Stimulated activated CD8-positive, alpha-beta memory T cell treated with anti-CD3 and anti-CD28 coated beads, Interleukin-15, amount 100 ng/mL, for 48 hours (primary cell): ENCODE data around the gene CCDC169.
"Not testable (repeated sequence)": the region's sequence is repeated elsewhere in the genome, so short reads cannot be mapped to it uniquely, and the experiment has no call there.

Source experiments
- DNase-seq, 2 donors: peaks; one replicate each; pipeline ENCODE4 v3.0.0-alpha.2; 2020; ENCODE audit warnings: low read depth in 2 of 2

The CCDC169 gene

GRCh38 chr13:36313047-36313969 lies 15.7 kb upstream of the CCDC169 start:
- no peak for DNase-seq

- DNase-seq = no peak
Measured at GRCh38 chr13:36310417-36311108, 12.9 kb upstream of the CCDC169 start.

GRCh38 chr13:36302289-36302688 lies 4.7 kb upstream of the CCDC169 start:
- no peak for DNase-seq

GRCh38 chr13:36299469-36299868 lies 1.9 kb upstream of the CCDC169 start:
- not testable (repeated sequence) for DNase-seq

- no peak for DNase-seq
Measured at GRCh38 chr13:36298535-36299068, 988 bp upstream of the CCDC169 start.

- no peak for DNase-seq
Measured at GRCh38 chr13:36294096-36294495, 3.5 kb downstream of the CCDC169 start.

- DNase-seq = no peak
Measured at GRCh38 chr13:36293497-36293896, 4.1 kb downstream of the CCDC169 start.

GRCh38 chr13:36288794-36289391 lies 8.7 kb downstream of the CCDC169 start:
- DNase-seq = no peak

- no peak for DNase-seq
Measured at GRCh38 chr13:36286006-36286405, 11.6 kb downstream of the CCDC169 start.

- DNase-seq = no peak
Measured at GRCh38 chr13:36282821-36283432, 14.7 kb downstream of the CCDC169 start.

- DNase-seq = no peak
Measured at GRCh38 chr13:36275190-36276002, 22.2 kb downstream of the CCDC169 start.

- DNase-seq = no peak
Measured at GRCh38 chr13:36273431-36273830, 24.2 kb downstream of the CCDC169 start.

GRCh38 chr13:36261976-36262375 lies 35.6 kb downstream of the CCDC169 start:
- DNase-seq = no peak

GRCh38 chr13:36261011-36261410 lies 36.6 kb downstream of the CCDC169 start:
- no peak for DNase-seq

- no peak for DNase-seq
Measured at GRCh38 chr13:36259361-36260137, 38.1 kb downstream of the CCDC169 start.

- no peak for DNase-seq
Measured at GRCh38 chr13:36258831-36259230, 38.8 kb downstream of the CCDC169 start.

- DNase-seq = no peak
Measured at GRCh38 chr13:36251526-36251925, 46.1 kb downstream of the CCDC169 start.

- DNase-seq = no peak
Measured at GRCh38 chr13:36251017-36251416, 46.6 kb downstream of the CCDC169 start.

- no peak for DNase-seq
Measured at GRCh38 chr13:36248700-36249099, 48.9 kb downstream of the CCDC169 start.

- DNase-seq = no peak
Measured at GRCh38 chr13:36244990-36245389, 52.6 kb downstream of the CCDC169 start.
